Hematopoietic multipotent progenitor cell treated with erythropoietin and hydrocortisone succinate and interleukin-3 and kit ligand, for 4 days (in vitro differentiated cells): ENCODE data around the gene MRPL3.

Experiments
- DNase-seq: peaks from one replicate; pipeline ENCODE4 v3.0.0-alpha.2; 2015

Gene MRPL3

DNA sequence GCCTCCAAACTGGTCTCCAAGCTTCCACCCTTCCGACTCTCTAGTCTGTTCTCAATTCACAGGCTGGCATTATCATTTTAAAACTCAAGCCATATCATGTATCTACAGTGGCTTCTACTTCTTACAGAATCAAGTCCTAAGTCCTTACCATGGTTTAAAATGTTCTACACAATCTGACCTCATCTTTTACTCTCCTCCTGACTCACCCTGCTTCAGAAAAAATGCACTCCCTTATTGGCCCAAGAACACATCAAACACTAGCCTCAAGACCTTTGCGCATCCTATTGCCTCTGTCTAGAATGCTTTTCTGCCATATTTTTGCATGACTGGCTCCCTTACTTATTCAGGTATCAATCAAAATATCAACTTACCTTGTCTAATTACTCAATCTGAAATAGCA, 11.0 kb downstream of the MRPL3 start:
- no peak for DNase-seq

DNA sequence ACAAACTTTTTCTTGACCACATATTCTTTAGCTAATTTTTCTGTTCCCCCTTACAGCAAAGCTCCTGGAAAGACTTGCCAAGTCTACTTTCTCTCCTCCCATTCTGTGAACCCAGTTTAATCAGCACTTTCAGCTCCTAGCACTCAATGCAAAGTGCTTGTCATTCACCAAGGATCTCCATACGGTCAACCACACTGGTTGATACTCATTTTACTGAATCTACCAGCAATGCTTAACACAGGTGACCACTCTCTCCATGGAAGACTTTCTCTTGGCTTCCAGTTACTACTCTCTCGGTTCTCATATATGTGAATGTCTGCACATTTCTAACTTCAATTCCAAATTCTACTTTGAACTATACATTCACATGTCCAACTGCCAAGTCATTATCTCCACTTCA, 11.7 kb downstream of the MRPL3 start:
- no peak for DNase-seq

DNA sequence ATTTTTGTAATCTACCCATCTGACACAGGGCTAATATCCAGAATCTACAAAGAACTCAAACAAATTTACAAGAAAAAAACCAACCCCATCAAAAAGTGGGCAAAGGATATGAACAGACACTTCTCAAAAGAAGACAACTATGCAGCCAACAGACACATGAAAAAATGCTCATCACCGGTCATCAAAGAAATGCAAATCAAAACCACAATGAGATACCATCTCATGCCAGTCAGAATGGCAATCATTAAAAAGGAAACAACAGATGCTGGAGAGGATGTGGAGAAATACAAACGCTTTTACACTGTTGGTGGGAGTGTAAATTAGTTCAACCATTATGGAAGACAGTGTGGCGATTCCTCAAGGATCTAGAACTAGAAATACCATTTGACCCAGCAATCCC, 16.2 kb downstream of the MRPL3 start:
- DNase-seq, result peak; percentile 27

DNA sequence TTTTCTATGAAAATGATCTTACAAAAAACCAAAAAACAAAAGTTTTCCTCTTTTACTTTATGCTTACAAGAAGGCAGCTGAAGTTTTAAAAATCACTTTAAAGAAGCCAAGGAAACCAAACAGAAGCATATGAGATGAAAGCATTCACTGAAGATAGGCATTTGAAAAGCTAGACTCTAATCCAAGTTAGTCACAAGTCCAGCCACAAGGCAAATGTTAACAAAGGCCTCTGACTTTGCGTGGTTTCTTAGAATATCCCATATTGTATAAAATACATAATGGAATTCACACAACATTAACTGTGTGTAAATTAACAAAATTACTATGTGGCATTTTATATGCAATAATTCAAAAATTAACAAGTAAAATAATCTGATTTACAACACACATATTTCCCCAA, 17.7 kb downstream of the MRPL3 start:
- DNase-seq, result no peak

DNA sequence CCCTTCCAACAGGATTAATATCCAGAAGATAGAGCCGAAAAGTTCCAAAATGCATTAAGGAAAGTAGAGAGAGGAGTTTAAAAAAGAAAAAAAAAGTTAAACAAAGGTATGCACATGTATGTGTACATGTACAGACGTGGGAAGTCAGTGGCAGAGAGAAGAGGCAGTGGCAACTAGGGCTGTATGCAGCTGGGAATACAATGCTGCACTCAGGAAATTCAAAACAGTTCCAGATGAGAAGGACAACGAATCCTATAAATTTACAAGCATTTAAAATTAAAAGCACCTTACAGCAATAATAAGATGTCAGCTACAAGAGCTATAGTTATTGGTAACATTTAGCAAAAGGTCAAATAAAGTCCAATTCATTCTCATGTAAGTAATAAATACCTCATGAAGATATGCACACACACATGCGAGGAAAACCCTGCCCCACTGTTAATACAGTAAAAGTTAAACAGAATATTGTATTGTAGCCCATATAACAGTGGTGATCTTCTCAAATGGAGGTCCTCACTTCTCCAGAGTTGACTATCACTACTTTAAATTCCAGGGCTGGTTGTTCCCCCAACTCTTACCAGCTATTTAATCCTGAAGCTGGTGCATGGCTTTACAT, 18.2 kb downstream of the MRPL3 start:
- DNase-seq, result no peak

DNA sequence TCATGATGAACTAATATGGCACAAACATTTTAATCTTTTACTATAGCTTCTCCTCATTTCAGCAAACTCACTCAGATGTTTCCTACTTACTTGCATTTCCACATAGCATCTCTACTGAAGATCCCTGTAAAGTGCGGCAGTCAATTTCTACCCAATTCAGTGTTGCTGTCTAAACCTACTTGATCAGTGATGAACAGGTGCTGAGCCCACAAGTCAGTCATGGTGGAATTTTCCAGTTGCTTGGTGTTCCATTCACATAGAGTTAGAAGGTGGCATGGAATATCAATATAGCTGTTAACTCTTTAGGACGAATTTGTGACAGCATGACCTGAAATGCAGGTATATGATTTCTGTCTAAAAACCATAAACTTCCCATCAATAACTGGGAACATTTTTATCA, 22.7 kb downstream of the MRPL3 start:
- no peak for DNase-seq

DNA sequence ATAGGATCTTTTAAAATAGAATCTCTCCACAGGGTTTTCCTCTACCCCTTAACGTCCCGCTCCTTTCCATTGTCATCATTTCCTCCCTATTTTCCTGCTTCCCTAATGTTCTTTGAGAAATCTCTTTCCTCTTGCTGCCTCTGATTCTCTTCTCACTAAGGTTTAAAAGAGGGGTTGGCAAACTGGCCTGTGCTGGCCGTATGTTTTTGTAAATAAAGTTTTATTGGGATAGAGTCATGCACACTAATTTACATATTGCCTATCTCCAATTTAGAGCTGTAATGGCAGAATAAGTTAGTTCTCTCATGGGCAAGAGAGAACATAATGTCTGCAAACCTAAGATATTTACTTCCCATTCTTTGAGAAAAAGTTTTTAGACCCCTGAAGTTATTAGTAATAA, 25.0 kb downstream of the MRPL3 start:
- DNase-seq, result no peak

DNA sequence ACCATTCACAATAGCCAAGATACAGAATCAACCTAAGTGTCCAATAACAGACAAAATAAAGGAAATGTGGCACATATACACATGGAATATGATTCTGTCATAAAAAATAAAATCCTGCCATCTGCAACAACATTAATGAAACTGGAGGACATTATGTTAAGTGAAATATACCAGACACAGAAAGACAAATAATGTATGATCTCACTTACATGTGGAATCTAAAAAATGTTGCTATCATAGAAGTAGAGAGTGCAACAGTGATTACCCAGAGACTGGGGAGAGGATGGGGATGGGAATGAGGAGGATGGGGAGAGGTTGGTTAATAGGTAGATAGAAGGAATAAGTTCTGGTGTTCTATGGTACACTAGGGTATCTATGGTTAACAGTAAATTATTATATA, 28.7 kb downstream of the MRPL3 start:
- no peak for DNase-seq

DNA sequence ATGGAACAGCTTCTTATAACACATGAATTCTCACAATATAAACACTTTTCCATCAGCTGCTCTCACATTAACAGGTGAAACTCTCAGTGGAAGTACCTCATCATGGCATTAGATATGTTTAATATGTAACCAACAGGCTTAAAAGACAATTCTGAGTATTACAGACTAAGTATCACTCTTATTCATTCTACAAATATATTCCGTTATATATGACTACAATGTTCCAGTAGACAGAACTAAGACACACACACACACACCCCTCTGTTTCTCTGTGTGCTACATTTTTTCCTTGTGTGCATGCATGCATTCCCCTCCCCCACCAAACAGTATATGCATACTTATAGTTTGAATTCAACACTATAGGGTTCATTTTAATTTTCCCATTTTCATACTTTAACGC, 32.4 kb downstream of the MRPL3 start:
- no peak for DNase-seq

DNA sequence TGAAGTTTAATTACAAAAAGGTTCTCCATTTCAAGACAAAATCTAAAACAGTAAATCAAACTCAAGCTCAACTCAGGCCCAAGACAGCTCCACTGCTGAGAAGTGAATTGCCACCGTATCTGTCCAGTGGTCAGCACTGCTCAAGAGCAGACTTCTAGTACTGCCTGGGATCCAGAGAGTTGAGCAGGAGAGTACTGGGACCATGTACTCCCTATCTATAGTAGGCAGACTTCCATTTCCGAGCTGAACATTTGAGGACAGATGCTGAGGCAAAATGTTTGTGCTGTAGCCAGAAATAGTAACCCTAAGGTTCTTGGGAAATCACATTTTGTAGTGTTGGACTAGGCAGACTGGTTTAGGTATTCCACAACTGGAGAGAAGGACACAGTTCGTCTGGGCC, 44.1 kb downstream of the MRPL3 start:
- no peak for DNase-seq

DNA sequence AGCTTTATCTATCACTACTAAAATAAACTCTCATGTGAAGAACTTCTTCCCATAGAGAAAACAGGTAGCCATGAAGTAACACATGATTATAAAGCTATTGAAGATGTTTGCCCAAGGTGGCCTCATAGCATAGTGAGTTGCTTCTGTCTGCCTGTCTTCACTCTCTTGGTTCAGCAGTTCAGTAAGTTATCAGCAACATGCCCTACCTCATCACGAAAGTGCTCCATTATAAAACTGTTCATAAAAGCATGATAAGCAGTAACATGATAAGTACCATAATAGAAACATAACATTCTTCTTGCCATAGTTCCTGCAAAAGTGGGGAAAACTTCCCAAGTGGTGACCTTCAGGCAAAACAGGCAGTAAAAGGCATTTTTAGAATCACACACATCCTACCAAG, 45.6 kb downstream of the MRPL3 start:
- DNase-seq, result no peak

DNA sequence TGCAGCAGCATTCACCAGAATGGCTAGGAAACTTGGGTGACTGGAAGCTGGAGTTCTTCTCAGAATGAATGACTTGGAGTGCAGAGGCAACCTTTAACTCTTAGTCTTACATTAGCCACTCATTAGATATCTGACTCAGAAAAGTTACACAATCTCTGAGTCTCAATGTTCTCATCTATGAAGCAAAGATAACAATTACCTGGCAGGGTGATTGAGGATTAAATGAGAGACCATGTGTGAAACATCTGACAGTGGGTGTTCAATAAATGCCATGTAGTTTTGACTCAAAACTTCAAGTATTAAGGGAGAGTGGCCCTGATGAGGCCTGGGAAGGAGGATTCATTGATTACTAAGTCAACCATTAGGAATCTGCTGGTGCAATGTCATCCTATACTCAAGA, 48.3 kb downstream of the MRPL3 start:
- DNase-seq, result no peak

DNA sequence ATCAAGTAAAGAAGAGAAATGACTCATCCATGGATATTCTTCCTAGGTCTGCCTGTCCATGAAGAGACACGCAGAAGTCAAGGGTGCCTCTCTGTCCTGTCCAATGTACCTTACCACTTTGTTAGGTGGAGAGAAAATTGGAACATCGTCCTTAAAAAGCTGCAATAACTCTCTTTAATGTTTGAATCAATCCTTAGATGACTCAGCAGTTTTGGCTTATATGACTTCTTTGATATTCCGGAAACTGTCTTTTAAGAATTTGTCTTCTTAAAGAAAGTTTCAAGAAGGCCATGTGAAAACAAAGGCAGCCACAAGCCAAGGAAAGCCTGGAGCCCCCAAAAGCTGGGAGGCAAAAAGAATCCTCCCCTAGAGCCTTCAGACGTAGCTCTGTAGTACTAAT, 49.2 kb downstream of the MRPL3 start:
- no peak for DNase-seq

DNA sequence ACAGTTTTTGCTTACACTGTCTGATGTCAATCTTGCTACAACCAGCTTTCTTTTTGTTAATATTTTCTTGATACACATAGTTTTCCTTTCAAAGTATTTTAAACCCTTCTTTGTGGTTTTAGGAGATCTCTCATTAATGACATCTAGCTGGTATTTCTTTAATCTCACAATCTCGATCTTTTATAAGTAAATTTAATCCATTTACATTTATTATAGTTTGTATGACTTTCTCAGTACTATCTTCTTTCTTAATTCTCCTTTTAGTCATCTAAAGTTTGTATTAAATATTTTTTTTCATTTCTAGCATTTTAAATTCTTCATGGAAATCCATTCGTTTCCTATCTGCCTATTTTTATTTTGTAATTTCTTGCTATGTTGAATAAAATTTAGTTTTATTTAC, 55.4 kb downstream of the MRPL3 start:
- DNase-seq, result no peak

DNA sequence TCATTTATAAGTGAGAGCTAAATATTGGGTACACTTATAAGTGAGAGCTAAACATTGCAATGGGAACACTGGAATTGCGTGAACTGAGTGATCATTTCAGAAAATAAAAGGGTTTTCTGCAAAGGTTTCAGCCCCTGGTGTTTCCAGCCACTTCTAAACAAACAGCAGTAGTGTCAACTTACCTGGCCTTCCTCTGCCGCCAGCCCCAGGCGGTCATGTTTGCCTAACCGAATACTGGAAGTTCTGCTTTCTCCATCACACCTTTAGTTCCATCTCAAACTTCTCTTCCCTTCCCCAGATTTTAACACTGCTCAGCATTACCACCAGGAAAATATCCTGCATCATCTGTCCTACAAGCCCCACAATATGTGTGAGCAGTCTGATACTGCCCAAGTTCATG, 58.6 kb downstream of the MRPL3 start:
- DNase-seq, result no peak

DNA sequence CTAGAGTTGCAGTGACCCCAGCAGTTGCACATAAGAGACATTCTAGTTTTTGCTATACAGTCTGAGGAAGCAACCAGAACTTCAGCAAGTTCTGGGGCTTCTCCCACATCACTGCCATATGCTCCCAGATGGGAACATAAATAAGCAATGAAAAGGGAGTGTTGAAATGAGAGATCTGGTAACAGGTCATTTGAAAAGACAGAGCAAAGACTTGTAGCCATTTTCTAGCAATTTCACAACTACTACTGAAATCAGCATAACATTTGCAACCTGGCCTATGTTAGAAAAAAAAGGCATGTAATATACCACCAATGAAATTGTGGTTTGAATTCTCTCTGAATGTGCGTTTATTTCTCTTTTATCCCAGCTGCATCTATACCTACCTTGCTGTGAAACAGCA, 63.7 kb downstream of the MRPL3 start:
- no peak for DNase-seq

DNA sequence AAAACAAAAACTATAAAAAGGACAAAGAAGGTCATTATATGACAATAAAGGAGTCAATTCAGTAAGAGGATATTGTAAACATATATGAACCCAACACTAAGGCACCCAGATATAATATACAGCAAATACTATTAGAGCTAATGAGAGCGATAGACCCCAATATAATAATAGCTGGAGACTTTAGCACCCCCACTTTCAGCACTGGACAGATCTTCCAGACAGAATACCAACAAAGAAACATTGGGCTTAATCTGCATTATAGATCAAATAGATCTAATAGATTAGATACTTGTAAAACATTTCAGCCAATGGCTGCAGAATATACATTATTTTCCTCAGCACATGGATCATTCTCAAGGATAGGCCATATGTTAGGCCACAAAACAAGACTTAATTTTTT, 67.8 kb downstream of the MRPL3 start:
- DNase-seq, result no peak

DNA sequence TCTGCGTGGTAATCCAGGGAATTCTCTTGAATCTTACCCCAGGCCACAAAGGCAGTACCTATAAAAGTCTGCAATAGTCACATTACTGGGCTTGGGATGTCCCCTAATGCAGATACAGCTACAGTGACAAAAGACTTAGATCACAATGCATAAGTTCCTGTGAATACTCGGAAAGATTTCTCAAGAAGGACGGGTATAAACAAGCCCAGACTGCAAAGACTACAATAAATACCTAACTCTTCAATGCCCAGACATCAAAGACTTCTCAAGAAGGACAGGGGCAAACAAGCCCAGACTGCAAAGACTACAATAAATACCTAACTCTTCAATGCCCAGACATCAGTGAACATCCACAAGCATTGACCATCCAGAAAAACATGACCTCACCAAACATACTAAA, 70.3 kb downstream of the MRPL3 start:
- DNase-seq, result no peak

DNA sequence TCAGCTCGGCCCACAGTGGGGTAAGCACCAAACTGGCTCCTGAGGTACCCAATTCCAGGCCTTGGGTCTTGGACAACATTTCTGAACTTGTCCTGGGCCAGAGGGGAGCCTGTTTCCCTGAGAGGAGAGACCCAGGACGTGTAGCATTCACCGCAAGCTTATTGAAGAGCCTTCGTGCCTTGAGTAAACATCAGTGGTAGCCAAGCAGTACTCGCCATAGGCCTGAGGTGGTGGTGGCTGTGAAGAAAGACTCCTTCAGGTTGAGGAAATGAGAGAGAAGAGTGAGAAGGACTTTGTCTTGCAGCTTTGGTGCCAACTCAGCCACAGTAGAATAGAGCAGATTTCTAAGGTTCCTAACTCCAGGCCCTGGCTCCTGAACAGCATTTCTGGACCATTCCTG, 71.0 kb downstream of the MRPL3 start:
- DNase-seq, result no peak

DNA sequence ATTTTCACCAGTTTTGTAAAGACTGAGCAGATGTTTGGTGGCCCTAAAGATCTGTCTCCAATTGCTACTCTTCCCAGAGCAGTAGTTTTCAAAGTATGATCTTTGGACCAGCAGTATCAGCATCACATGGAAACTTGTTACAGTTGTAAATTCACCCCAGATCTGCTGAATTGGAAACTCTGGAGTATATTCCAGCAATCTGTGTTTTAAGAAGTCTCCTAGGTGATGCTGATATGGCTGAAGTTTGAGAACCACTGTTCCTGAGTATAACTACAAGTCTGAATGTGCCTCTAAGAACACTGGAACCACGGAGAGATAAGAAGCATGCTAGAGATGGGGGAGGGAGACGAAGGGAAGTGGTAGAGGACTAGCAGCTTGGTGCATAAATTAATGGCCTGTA, 75.5 kb downstream of the MRPL3 start:
- peak; percentile 62 for DNase-seq

DNA sequence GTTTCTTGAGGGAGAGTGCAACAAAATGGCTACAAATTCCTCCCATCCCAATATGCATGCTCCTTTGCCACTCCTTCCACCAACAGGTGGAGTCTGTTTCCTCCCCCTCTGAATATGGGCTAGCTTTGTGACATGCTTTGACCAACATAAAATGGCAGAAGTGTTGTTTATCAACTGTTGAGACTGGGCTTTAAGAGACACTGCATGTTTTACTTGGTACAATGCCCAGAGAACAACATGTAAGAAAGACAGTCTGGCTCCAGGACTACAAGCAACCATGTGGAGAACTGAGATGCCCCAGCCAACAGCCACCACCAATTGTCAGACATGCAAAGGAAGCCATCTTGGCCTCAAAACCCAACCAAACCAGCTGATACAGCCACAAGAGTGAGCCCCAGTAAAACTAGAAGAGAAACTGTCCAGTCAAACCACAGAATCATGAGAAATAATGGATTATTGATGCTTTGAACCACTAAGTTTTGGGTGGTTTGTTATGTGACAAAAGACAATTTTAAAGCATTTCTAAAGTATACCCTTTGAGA, 80.7 kb downstream of the MRPL3 start:
- no peak for DNase-seq

DNA sequence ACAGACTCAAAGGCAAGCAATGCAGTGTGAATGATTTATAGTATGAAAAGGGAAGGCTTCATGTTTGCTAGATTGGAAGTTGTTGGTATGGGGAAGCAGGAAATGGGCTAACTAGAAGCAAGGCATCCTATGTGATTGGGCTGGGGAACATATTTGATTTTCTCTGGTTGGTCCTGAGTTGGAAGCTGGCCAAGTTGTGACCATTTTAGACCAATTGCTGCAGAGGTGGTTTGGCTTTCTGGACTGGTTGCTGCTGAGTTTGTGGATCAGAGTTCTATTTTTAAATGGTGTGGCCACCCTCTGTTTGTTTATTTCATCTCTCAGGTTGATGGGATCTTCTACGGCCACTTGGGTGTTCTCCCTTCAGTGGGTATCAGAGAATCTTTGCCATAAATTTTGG, 81.5 kb downstream of the MRPL3 start:
- no peak for DNase-seq

DNA sequence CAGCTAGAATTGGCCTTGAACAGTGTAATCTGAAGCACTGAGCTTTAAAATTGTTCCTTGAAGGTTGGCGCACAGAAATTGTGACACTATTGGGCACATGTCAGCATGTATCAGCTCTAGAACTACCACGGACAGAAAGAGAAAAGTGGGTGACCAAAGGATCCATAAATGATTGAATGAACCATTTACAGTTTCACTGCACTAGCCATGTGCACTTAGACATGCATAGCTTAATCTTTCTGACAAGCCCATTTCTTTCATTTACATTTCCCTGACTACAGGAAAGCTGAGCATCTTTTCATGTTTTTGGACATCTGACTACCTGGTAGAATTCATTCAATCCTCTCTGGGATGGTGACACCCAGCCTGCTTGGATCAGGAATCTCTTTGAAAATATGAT, 85.0 kb downstream of the MRPL3 start:
- no peak for DNase-seq
